Measurements from ENCODE around the gene UBE3B.

Gene UBE3B

GRCh38 chr12:109532721-109533486 is 55.5 kb downstream of the UBE3B start:
- ChIA-PET POLR2A (no interaction called here), CTCF (interaction anchor here (1.4 kb wide), 1 partner anchor 313 kb away, joined by 3 read pairs; no protein-coding TSS in a partner anchor)
- DNase-seq (ENCODE audit: extremely low spot score) = no peak
- no peak for TF ChIP-seq CTCF (IDR thresholded peaks at IDR 0.05; ENCODE audit: control extremely low read depth, extremely low read depth, low read depth, missing control alignments)

- CTCF ChIA-PET = no interaction called here
- DNase-seq (ENCODE audit: extremely low spot score) = no peak
- POLR2A ChIA-PET = no interaction called here
- no peak for TF ChIP-seq CTCF (IDR thresholded peaks at IDR 0.05; ENCODE audit: control extremely low read depth, extremely low read depth, low read depth, missing control alignments)
Observed at GRCh38 chr12:109533487-109533740, 56.0 kb downstream of the UBE3B start.

- POLR2A ChIA-PET = no interaction called here
- CTCF ChIA-PET = interaction anchor here (0.8 kb wide), 1 partner anchor 11 kb away, joined by 3 read pairs; no protein-coding TSS in a partner anchor
- TF ChIP-seq CTCF (IDR thresholded peaks at IDR 0.05; ENCODE audit: control extremely low read depth, extremely low read depth, low read depth, missing control alignments) = no peak
- DNase-seq (ENCODE audit: extremely low spot score) = no peak
Observed at GRCh38 chr12:109534456-109534855, 57.0 kb downstream of the UBE3B start.

GRCh38 chr12:109535231-109535862 is 57.9 kb downstream of the UBE3B start:
- no peak for DNase-seq (ENCODE audit: extremely low spot score)
- ChIA-PET CTCF (interaction anchor here (0.8 to 2.2 kb wide), 2 partner anchors 12 to 16 kb away, joined by 3 to 7 read pairs; no protein-coding TSS in a partner anchor), POLR2A (no interaction called here)
- no peak for TF ChIP-seq CTCF (IDR thresholded peaks at IDR 0.05; ENCODE audit: control extremely low read depth, extremely low read depth, low read depth, missing control alignments)

- POLR2A ChIA-PET = no interaction called here
- CTCF ChIA-PET = interaction anchor here (2.2 kb wide), 1 partner anchor 17 kb away, joined by 7 read pairs; no protein-coding TSS in a partner anchor
- DNase-seq (ENCODE audit: extremely low spot score) = no peak
- TF ChIP-seq CTCF (IDR thresholded peaks at IDR 0.05; ENCODE audit: control extremely low read depth, extremely low read depth, low read depth, missing control alignments) = no peak
Observed at GRCh38 chr12:109535863-109536250, 58.4 kb downstream of the UBE3B start.

- no peak for DNase-seq (ENCODE audit: extremely low spot score)
- ChIA-PET CTCF (interaction anchor here (1.2 to 2.2 kb wide), 3 partner anchors 15 to 20 kb away, joined by 3 to 7 read pairs (median 5); no protein-coding TSS in a partner anchor), POLR2A (no interaction called here)
- no peak for TF ChIP-seq CTCF (IDR thresholded peaks at IDR 0.05; ENCODE audit: control extremely low read depth, extremely low read depth, low read depth, missing control alignments)
Observed at GRCh38 chr12:109537136-109537535, 59.7 kb downstream of the UBE3B start.
